Stomach (tissue), 9 donors: ENCODE measurements around the gene RAPGEF1. TPM values are rescaled to one million over a fixed set of nuclear protein-coding genes. Genes with fewer than 3 reads are reported as not detected.

Source experiments
- DNase-seq, 2 donors: peaks; one replicate each; pipeline versions ENCODE4 v3.0.0 to v3.0.0-alpha.2; 2013 to 2019
- H3K27ac ChIP-seq, 5 donors: fragments of 200-600 bp in 4 of 5; sonication (generic) in 4 of 5; one replicate each; pipeline ENCODE4 v1.5.1; 2013 to 2019; ENCODE audit warnings: mild to moderate bottlenecking in 1 of 5, moderate library complexity in 1 of 5
- H3K27me3 ChIP-seq, 3 donors: fragments of 200-600 bp; sonication (generic); one replicate each; pipeline ENCODE4 v1.5.1; 2017 to 2019; ENCODE audit warnings: mixed run types in 1 of 3
- H3K36me3 ChIP-seq, 4 donors: fragments of 200-600 bp; sonication (generic); 1 replicate in 3 of 4; 2 replicates in 1 of 4; pipeline ENCODE4 v1.5.1; 2016 to 2019
- H3K4me1 ChIP-seq, 4 donors: fragments of 200-600 bp; sonication (generic); one replicate each; pipeline ENCODE4 v1.5.1; 2016 to 2019
- H3K4me3 ChIP-seq, 4 donors: fragments of 200-600 bp; sonication (generic) in 3 of 4; one replicate each; pipeline ENCODE4 v1.5.1; 2016 to 2019; ENCODE audit warnings: mild to moderate bottlenecking in 1 of 4
- H3K9me3 ChIP-seq, 4 donors: fragments of 200-600 bp; sonication (generic); one replicate each; pipeline ENCODE4 v1.5.1; 2016 to 2019
- EP300 ChIP-seq: sonication (generic); formaldehyde crosslinking; IDR thresholded peaks from one replicate; pipeline ENCODE4 v1.6.1; 2017; ENCODE audit warnings: antibody characterized with exemption
- POLR2A ChIP-seq, 4 donors: fragments of 450-650 bp; IDR thresholded peaks; one replicate each; pipeline ENCODE4 v1.6.1; 2016; ENCODE audit warnings: antibody characterized with exemption in 4 of 4, control low read depth in 2 of 4, mild to moderate bottlenecking in 1 of 4, moderate library complexity in 1 of 4
- POLR2AphosphoS5 ChIP-seq, 3 donors: sonication (generic); formaldehyde crosslinking; IDR thresholded peaks; one replicate each; pipeline ENCODE4 v1.6.1; 2016; ENCODE audit warnings: antibody characterized with exemption in 3 of 3
- WGBS, 5 donors: extraction: QIAGEN DNeasy Blood & Tissue Kit in 3 of 5; methylation state at CpG; one replicate each; pipeline versions ENCODE4 v1.1.5 to v1.1.7; 2013 to 2018; 5-methylcytosine and 5-hydroxymethylcytosine counted together
- intact Hi-C: fragments of 100-400 bp; cut with DNase I; formaldehyde crosslinking; loops from one replicate; pipeline ENCODE4 v1.15.1; 2023; ENCODE audit warnings: low total_unique reads
- polyA plus RNA-seq, 3 donors: library from polyadenylated mRNA; stranded (reverse); fragments of 200-250 nt; gene quantifications; one replicate each; pipeline ENCODE4 v1.2.3, GENCODE V29; 2013
- total RNA-seq, 5 donors: library from RNA; depleted of rRNA; stranded (reverse); fragments of >200 nt; gene quantifications; one replicate each; pipeline versions ENCODE4 v1.1.0 to v1.2.3, GENCODE V29; 2014 to 2016
- TF ChIP-seq, protein P1 (sequence below), 7 experiments: fragments of 450-650 bp in 4 of 7; fragments of 200-600 bp in 3 of 7; sonication (generic) in 3 of 7; IDR thresholded peaks; one replicate each; pipeline ENCODE4 v1.5.1; 2016 to 2019; ENCODE audit warnings: antibody characterized with exemption in 7 of 7, control low read depth in 2 of 7, mild to moderate bottlenecking in 1 of 7
- donor health status: healthy with polysubstance abuse.
- donor health status: Bipolar disorder and iron deficiency.
- donor health status: healthy.

The RAPGEF1 gene
- total and polyA plus RNA-seq, 8 donors = 8.4 to 84.6 (median 45.1) TPM

DNA sequence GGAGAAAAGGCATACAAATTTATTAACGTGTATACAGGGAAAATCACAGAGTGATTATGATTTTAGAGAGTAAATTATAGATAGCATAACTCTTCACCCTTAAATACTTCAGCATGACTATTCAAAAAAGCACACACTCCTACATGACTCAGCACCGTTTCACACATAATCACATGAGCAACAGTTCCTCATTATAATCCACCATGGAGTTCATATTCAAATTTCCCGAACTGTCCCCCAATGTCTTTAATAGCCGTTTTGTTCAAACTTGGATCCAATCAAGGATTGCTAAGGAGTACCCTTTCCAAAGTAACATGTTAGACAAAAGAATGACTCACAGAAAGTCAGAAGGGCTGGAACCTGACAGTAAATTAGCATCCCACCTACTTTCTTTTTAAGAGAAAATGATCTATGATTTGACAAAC is 32.1 kb downstream of the RAPGEF1 start:
- Histone ChIP-seq H3K9me3 (no peaks in the 10 kb centered on the region), H3K4me3 (no peak overlapping the region), H3K27ac (peak overlapping the region in 4 of 5 donors; percentile 35 to 79 (median 68)), H3K4me1 (peaks cover 56 to 100% (median 79%) of the 10 kb centered on the region in 4 donors), H3K27me3 (no peaks in the 10 kb centered on the region), H3K36me3 (no peaks in the 10 kb centered on the region)
- intact Hi-C loops = no loop called here
- peak in 1 of 2 donors; percentile 47 for DNase-seq
- 31 to 40% (median 39%) methylated on average over 4 of the region's 4 CpGs for WGBS, 5 donors
- TF ChIP-seq POLR2AphosphoS5 (IDR thresholded peaks at IDR 0.05) = no peak
- TF ChIP-seq EP300 = no peak

- H3K27ac ChIP-seq = peak overlapping the region; percentile 11 to 79 (median 66)
- H3K4me3 ChIP-seq = no peak overlapping the region
- no peaks in the 10 kb centered on the region for H3K27me3 ChIP-seq
- no peak for DNase-seq
- intact Hi-C loops = no loop called here
- H3K4me1 ChIP-seq = peaks cover 50 to 100% (median 77%) of the 10 kb centered on the region in 4 donors
- no peaks in the 10 kb centered on the region for H3K9me3 ChIP-seq
- TF ChIP-seq POLR2A (IDR thresholded peaks at IDR 0.05) (no peak), POLR2AphosphoS5 (IDR thresholded peaks at IDR 0.05) (no peak), EP300 (no peak)
- TF ChIP-seq, protein P1, sequence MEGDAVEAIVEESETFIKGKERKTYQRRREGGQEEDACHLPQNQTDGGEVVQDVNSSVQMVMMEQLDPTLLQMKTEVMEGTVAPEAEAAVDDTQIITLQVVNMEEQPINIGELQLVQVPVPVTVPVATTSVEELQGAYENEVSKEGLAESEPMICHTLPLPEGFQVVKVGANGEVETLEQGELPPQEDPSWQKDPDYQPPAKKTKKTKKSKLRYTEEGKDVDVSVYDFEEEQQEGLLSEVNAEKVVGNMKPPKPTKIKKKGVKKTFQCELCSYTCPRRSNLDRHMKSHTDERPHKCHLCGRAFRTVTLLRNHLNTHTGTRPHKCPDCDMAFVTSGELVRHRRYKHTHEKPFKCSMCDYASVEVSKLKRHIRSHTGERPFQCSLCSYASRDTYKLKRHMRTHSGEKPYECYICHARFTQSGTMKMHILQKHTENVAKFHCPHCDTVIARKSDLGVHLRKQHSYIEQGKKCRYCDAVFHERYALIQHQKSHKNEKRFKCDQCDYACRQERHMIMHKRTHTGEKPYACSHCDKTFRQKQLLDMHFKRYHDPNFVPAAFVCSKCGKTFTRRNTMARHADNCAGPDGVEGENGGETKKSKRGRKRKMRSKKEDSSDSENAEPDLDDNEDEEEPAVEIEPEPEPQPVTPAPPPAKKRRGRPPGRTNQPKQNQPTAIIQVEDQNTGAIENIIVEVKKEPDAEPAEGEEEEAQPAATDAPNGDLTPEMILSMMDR (IDR thresholded peaks at IDR 0.05) = no peak
- WGBS, 5 donors = 50 to 82% (median 65%) methylated on average over 5 of the region's 5 CpGs
- H3K36me3 ChIP-seq = no peaks in the 10 kb centered on the region
Measured at GRCh38 chr9:131707050-131707449, 32.8 kb downstream of the RAPGEF1 start.

DNA sequence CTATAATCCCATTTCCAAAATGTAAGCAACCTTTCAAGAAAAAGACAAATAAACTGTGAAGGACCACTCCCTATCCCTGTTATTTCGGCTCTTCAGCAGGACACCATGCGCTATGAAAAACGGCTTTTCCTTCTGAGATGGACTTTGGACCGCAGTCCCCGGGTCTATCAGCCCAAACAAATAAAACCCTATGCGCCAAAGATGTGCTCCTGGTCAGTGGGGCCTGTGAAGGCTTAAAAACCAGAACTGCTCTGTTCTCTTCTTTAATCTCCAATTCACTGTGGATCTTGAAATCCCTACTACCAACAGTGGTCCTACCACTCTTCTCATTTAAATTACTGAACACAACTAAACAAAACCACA is 33.3 kb downstream of the RAPGEF1 start:
- H3K27me3 ChIP-seq = no peaks in the 10 kb centered on the region
- intact Hi-C loops = no loop called here
- 28 to 65% (median 53%) methylated on average over 6 of the region's 6 CpGs for WGBS, 5 donors
- H3K27ac ChIP-seq = peak overlapping the region; percentile 28 to 79 (median 66)
- no peaks in the 10 kb centered on the region for H3K9me3 ChIP-seq
- H3K36me3 ChIP-seq = no peaks in the 10 kb centered on the region
- peaks cover 50 to 100% (median 78%) of the 10 kb centered on the region in 4 donors for H3K4me1 ChIP-seq
- DNase-seq = peak in 1 of 2 donors; percentile 54
- H3K4me3 ChIP-seq = no peak overlapping the region
- TF ChIP-seq EP300 (no peak), POLR2AphosphoS5 (IDR thresholded peaks at IDR 0.05) (no peak), POLR2A (IDR thresholded peaks at IDR 0.05) (no peak)
- TF ChIP-seq, protein P1 (IDR thresholded peaks at IDR 0.05) = no peak

GRCh38 chr9:131704988-131705387 is 34.9 kb downstream of the RAPGEF1 start:
- no peak overlapping the region for H3K4me3 ChIP-seq
- no peaks in the 10 kb centered on the region for H3K27me3 ChIP-seq
- no peak for DNase-seq
- intact Hi-C loops = no loop called here
- peaks cover 50 to 98% (median 77%) of the 10 kb centered on the region in 4 donors for H3K4me1 ChIP-seq
- no peaks in the 10 kb centered on the region for H3K36me3 ChIP-seq
- H3K27ac ChIP-seq = peak overlapping the region; percentile 56 to 79 (median 66)
- WGBS, 5 donors = 53 to 74% (median 58%) methylated on average over 4 of the region's 4 CpGs
- no peak for TF ChIP-seq POLR2A (IDR thresholded peaks at IDR 0.05)
- no peak for TF ChIP-seq EP300
- no peak for TF ChIP-seq POLR2AphosphoS5 (IDR thresholded peaks at IDR 0.05)
- TF ChIP-seq, protein P1 (IDR thresholded peaks at IDR 0.05) = no peak
- no peaks in the 10 kb centered on the region for H3K9me3 ChIP-seq

GRCh38 chr9:131704141-131704983 is 35.5 kb downstream of the RAPGEF1 start:
- H3K27ac ChIP-seq = peak overlapping the region; percentile 56 to 83 (median 70)
- intact Hi-C loops = no loop called here
- 25 to 38% (median 35%) methylated on average over 5 of the region's 5 CpGs for WGBS, 5 donors
- H3K4me1 ChIP-seq = peaks cover 47 to 98% (median 74%) of the 10 kb centered on the region in 4 donors
- H3K27me3 ChIP-seq = no peaks in the 10 kb centered on the region
- peak in 1 of 2 donors; percentile 47 for DNase-seq
- no peaks in the 10 kb centered on the region for H3K36me3 ChIP-seq
- H3K9me3 ChIP-seq = no peaks in the 10 kb centered on the region
- no peak overlapping the region for H3K4me3 ChIP-seq
- peak in 1 of 3 donors; percentile 2 for TF ChIP-seq POLR2AphosphoS5 (IDR thresholded peaks at IDR 0.05)
- TF ChIP-seq EP300 = no peak
